HG03378 (cell line): ENCODE measurements around the gene NMRAL1.

Experiments used
- ATAC-seq: cut with Tn5 transposase; IDR thresholded peaks from one replicate; pipeline ENCODE4 v1.9.1; 2021; ENCODE audit warnings: mild to moderate bottlenecking, moderate library complexity; ENCODE audit not compliant: unreplicated experiment

The NMRAL1 gene

DNA sequence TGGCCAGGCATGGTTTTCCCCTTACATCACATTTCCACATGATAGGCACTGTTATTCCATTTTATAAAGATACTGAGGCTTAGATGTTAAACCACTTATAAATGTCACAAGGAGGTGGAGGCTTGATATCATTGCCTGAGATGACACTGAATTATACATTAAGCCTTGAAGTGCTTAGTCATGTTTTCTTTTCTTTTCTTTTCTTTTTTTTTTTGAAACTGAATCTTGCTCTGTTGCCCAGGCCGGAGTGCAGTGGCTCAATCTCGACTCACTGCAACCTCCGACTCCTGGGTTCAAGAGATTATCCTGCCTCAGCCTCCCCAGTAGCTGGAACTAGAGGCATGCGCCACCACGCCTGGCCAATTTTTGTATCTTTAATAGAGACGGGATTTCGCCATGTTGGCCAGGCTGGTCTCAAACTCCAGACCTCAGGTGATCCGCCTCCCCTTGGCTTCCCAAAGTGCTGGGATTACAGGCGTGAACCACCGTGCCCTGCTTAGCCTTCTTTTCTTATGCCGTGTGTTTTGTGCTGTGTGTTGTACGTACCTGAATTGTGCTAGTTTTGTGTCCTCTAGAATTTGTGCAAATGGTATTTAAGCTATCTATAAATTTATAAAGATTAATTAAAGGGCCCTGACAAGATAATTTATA, 47.6 kb downstream of the NMRAL1 start:
- ATAC-seq: no peak

DNA sequence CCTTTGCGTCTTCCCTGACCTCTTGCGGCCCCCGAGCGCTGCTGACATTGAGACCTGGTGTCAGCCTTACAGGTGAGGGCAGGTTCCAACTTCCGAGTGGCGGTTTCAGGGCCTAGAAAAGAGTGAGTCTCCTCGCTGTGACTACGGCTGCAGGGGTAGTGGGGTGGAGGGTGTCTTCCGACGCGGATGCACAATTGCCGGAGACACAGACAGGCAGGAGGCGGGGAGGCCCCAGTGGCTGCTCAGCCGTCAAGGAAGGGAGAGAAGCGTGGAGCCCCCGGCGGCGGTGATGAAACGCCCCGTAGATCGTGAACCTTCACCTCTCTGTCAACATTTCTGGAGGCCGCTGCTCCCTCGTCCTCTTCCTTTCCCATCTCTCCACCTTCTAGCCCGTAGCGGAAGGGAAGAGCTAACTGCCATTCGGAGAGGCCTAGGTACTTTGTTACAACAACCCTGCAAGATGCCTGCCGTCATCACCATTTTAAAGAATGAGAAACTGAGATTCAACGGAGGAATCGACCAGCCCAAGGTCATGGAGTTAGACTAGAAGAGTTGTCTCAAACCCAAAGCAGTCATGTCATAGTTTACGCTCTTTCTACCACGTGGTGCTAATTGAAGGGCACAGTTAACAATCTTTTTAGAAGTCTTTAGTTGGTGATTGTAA, 48.3 kb downstream of the NMRAL1 start:
- ATAC-seq: peak; percentile 35

DNA sequence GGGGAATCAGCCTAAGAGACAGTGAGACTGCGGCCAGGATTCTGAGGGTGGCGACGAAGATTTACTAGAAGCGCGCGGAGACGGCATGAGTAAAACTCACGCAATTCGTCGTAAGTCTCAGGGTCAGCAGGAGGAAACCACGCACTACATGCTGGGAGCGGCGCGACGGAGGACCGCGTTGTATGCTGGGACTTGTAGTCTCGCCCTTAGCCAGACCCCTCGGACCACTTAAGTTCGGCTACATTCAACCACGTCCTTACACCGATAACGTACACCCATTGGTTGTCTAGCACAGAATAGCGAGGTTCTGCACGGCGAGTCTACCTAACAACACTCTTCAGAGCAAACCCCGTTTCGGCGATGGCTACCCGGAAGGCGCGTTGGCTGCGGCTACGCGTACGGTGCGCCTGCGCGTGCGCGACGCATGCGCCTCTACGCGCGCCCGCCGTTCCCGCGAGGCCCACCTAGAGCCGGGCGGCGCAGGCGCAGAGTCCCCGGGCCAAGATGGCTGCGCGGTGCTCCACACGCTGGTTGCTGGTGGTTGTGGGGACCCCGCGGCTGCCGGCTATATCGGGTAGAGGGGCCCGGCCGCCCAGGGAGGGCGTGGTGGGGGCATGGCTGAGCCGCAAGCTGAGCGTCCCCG, 48.9 kb downstream of the NMRAL1 start, which contains the start of gene DNAJA3:
DNAJA3 (plus strand) TSS at position 491 of the 643 bp plus-strand sequence; CDS start at position 505, 14 bp downstream.
- ATAC-seq: peak; percentile 81

DNA sequence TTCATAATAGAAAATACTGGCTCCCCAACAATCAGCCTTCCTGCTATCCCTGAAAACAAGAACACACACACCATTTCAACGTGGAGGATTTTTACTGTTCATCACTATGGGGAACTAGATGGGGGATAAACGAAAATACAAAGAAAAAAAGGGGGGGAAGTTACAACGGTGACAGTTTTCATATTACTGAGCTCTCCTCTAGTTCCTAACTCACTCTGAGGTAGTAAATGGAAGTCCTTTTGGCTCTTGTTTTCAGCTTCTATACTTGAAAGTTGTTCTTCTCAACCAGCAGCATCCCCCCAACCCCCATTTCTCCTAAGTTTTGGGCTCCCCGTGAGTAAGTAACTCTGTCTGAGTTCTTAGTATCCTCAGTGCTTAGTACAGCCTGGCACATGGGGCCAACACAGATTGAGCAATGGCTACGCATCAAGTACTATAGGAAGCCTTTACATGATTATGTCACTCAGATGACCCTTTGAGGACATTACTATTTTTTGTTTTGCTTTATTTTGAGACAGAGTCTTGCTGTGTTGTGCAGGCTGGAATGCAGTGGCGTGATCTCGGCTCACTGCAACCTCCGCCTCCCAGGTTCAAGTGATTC, 53.8 kb downstream of the NMRAL1 start:
- ATAC-seq: no peak

DNA sequence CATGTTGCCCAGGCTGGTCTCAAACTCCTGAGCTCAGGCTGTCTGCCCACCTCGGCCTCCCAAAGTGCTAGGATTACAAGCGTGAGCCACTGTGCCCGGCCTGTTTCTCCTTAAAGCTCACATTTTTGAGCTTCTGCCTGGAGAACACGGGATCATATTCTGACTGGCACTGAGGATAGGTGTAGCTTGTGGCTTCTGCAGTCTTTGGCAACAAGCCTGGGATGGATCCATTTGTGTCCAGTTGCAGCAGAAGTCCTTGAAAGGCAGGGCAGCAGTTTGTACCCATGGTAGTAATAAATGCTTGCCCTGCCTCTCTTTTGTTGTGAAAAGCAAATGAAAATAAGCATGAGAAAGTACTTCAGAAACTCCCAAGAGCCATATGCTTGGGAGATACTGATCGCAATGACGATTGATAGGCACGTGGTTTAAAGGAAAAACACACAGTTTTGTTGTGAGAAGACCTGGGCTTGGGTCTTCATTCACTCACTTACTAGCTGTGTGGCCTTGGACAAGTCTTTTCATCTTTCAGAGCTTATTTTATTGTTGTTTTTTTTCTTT, 54.9 kb downstream of the NMRAL1 start:
- ATAC-seq: no peak

DNA sequence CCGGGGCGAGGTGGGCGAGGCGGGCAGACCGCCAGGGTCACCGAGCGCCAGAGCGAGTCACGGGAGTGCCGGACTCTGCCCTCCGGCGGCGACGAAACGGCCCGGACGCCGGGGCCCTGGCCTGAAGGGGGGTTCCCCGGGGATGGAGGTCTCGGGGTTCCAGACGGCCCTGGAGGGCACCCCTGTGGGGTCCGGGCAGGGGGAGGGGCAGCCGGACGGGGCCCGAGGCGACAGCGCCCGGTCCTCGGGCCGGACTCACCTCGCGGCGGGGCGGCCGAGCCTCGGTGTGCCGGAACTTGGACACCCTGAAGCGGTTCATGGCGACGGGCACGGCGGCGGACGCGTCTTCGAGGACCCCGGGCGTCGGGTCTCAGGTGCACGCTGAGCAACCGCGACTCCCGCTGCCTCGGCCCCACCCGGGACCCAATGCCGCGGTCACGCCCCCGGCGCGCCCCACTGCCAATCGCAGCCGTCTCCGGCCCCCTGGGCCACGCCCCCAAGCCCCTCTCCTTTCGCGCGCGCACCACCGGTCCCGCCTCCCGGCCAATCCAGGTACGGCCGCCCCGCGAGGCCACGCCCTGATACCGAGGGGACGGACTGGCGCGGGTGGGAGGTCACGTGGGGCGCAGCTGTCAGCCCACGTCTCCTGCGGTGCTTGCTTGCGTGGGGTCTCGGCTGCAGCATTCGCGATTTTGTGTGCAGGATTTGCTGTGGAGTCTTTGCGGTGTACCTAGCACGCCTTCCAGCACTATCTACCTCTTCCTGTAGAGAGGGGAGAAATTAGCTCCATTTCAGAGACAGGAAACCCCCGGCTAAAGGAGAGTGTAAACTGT, 58.0 kb downstream of the NMRAL1 start, which contains the start of gene CORO7:
CORO7 (minus strand) TSS at position 397 of the 833 bp plus-strand sequence; CDS start at position 319, 78 bp downstream.
- ATAC-seq: peak; percentile 40

DNA sequence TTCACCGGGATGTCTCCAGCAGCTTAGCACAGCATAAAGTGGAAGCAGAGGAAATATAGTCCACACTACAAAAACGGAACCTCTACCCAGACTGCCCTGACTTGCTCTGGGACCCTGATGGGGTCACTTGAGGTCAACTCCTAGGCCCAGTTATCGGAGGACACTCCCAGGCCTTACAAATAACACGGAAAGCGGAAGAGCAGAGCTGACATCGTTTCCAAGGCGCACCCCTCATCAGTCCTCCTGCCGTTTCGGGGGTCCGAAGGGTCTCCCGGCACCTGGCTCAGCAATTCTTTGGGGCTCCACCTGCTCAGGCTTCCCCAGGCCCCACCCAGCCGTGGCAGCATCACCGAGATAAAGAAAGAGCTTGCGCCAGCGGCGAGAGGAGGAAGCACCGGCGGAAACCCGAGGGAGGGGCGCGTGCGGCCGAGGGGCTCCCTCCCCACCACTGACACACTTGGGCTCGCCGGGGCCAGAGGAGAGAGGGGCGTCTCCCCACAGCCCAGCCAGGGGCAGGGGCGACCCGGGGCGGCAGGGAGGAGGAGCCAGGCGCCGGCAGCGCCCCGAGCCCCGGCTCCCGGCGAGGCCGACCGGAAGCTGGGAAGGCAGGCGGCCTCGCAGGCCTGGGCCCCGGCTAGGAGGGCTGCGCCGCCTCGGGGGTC, 58.8 kb downstream of the NMRAL1 start:
- ATAC-seq: no peak

DNA sequence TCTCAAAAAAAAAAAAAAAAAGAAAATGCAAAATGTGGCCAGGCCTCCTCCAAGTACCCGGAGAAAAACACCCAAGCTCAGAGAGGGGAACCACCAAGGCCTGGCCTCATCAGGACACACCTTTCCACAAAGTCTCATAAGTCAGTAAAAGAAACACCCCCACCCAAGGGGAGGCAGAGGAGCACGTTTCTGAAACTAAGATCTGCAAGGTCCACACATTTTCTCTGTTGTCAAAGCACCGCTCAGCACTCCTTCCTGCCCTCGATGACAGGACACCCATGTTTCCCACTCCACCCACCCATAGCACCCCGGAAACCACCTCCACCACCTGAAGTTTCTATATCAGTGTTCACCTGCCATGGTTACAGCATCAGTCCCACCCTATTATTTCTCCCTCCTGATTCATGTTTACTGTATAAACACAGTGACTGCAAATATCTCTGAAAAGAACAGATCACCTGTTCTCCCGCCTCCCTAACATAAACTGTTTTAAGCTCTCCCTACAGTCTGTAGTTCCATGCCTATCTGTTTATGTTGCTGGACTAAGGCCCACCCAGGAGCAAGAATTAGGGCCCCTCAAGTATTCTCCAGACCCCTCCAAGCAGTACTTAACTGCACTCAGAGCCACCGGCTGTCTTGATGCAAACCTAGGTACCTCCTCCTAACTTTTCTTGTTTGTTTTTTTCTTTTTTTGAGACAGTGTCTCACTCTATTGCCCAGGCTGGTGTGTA, 60.1 kb downstream of the NMRAL1 start:
- ATAC-seq: peak; percentile 78

DNA sequence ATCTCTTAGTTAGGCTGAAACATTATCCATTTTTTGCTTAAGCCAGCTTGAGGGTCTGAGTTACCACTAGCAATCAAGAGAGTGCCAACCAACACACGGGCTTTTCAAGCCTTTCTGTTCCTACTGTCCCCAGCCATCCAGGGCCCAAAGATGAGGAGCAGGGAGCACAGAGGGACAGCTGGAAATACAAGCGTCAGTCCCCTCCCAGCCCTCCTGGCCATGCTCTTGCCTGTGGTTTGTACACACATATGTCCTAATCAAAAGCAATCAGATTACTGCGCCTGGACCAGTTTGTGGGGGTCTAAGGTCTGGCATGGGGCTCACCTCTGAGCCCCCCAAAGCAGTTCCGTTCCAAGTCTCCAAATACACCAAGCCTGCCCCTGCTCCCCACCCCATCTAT, 61.6 kb downstream of the NMRAL1 start:
- no peak for ATAC-seq

DNA sequence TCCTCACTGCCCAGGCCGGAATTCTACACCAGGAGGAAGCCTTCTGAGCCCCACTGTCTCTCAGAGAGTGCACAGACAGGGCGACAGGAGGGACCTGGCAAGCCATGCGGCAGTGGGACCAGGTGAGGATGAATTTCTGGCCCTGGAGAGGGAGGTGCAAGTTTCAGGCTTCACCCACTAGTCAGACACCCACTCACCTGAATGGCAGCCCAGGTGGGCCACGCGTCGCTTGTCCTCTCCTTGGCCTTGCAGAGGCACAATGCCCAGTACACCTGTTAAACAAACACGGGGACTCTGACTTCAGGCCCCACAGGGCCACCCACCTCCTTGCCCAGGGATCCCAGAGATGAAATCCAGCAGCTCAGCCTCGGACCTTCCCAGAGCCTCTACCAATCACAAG, 62.3 kb downstream of the NMRAL1 start:
- ATAC-seq: no peak
